DMS 273 treated with DMSO at 0.1 percent for 48 hours (cell line): ENCODE results near the gene OR2B2.
"Not testable (repeated sequence)": the region's sequence is repeated elsewhere in the genome, so short reads cannot be mapped to it uniquely, and the experiment has no call there.

Experiments used
- DNase-seq: peaks from one replicate; lab custom pipeline; 2025; lab: John Stamatoyannopoulos, UW

Gene OR2B2

GRCh38 chr6:27911956-27912446 is at the start of gene OR2B2:
OR2B2 (minus strand) TSS chr6:27912396; CDS start chr6:27912319, 77 bp downstream.
- DNase-seq = no peak

GRCh38 chr6:27957516-27957915 is 45.3 kb upstream of the OR2B2 start:
- DNase-seq = no peak

- DNase-seq = no peak
Measured at GRCh38 chr6:27956941-27957340, 44.7 kb upstream of the OR2B2 start, which contains the start of gene OR2B6. OR2B6 (plus strand) TSS chr6:27957241; CDS start chr6:27957241, 0 bp downstream.

GRCh38 chr6:27951040-27951439 is 38.8 kb upstream of the OR2B2 start:
- DNase-seq = no peak

- DNase-seq = no peak
Measured at GRCh38 chr6:27948237-27948636, 36.0 kb upstream of the OR2B2 start.

GRCh38 chr6:27943072-27943471 is 30.9 kb upstream of the OR2B2 start:
- DNase-seq = not testable (repeated sequence)

- no peak for DNase-seq
Measured at GRCh38 chr6:27940766-27941165, 28.6 kb upstream of the OR2B2 start.

GRCh38 chr6:27931209-27931608 is 19.0 kb upstream of the OR2B2 start:
- no peak for DNase-seq

GRCh38 chr6:27929930-27930329 is 17.7 kb upstream of the OR2B2 start:
- DNase-seq = not testable (repeated sequence)

- not testable (repeated sequence) for DNase-seq
Measured at GRCh38 chr6:27928041-27928440, 15.8 kb upstream of the OR2B2 start.

- DNase-seq = no peak
Measured at GRCh38 chr6:27924179-27924578, 12.0 kb upstream of the OR2B2 start.

GRCh38 chr6:27922949-27923348 is 10.8 kb upstream of the OR2B2 start:
- no peak for DNase-seq

GRCh38 chr6:27908017-27908416 is 4.2 kb downstream of the OR2B2 start:
- no peak for DNase-seq

- peak; percentile 86 for DNase-seq
Measured at GRCh38 chr6:27902335-27903314, 9.6 kb downstream of the OR2B2 start.

GRCh38 chr6:27901801-27902200 is 10.4 kb downstream of the OR2B2 start:
- DNase-seq = no peak

GRCh38 chr6:27900197-27900596 is 12.0 kb downstream of the OR2B2 start:
- not testable (repeated sequence) for DNase-seq

- DNase-seq = no peak
Measured at GRCh38 chr6:27899543-27899942, 12.7 kb downstream of the OR2B2 start.

- no peak for DNase-seq
Measured at GRCh38 chr6:27897580-27898206, 14.5 kb downstream of the OR2B2 start.

GRCh38 chr6:27896398-27896796 is 15.8 kb downstream of the OR2B2 start:
- DNase-seq = no peak

- peak; percentile 65 for DNase-seq
Measured at GRCh38 chr6:27894839-27895762, 17.1 kb downstream of the OR2B2 start.
